ENCODE results near the gene ARHGEF12.

Gene ARHGEF12

GRCh38 chr11:120342678-120343077 lies 6.5 kb downstream of the ARHGEF12 start:
- DNase-seq (ENCODE audit: low spot score) = no peak
- Histone ChIP-seq H3K27me3 (ENCODE audit: insufficient read depth, poor library complexity, severe bottlenecking) (no peaks in the 10 kb centered on the region), H3K4me1 (ENCODE audit: insufficient read depth, poor library complexity, severe bottlenecking) (peaks cover 55% of the 10 kb centered on the region), H3K36me3 (ENCODE audit: low read depth) (no peaks in the 10 kb centered on the region; the same call in 1 of the 2 replicates), H3K9me3 (ENCODE audit: severe bottlenecking) (no peaks in the 10 kb centered on the region), H3K4me3 (ENCODE audit: severe bottlenecking) (no peak overlapping the region), H3K27ac (ENCODE audit: poor library complexity, severe bottlenecking) (peak overlapping the region; percentile 81)
- no peak for TF ChIP-seq CTCF (IDR thresholded peaks at IDR 0.05; ENCODE audit: poor library complexity, severe bottlenecking)
- no peak for ATAC-seq (ENCODE audit: low read depth)

GRCh38 chr11:120343429-120343828 lies 7.2 kb downstream of the ARHGEF12 start:
- H3K9me3 ChIP-seq (ENCODE audit: severe bottlenecking) = no peaks in the 10 kb centered on the region
- H3K4me3 ChIP-seq (ENCODE audit: severe bottlenecking) = no peak overlapping the region
- no peaks in the 10 kb centered on the region; the same call in 1 of the 2 replicates for H3K36me3 ChIP-seq (ENCODE audit: low read depth)
- peaks cover 54% of the 10 kb centered on the region for H3K4me1 ChIP-seq (ENCODE audit: insufficient read depth, poor library complexity, severe bottlenecking)
- DNase-seq (ENCODE audit: low spot score) (no peak), ATAC-seq (ENCODE audit: low read depth) (no peak)
- H3K27ac ChIP-seq (ENCODE audit: poor library complexity, severe bottlenecking) = no peak overlapping the region
- no peaks in the 10 kb centered on the region for H3K27me3 ChIP-seq (ENCODE audit: insufficient read depth, poor library complexity, severe bottlenecking)
- no peak for TF ChIP-seq CTCF (IDR thresholded peaks at IDR 0.05; ENCODE audit: poor library complexity, severe bottlenecking)

DNA sequence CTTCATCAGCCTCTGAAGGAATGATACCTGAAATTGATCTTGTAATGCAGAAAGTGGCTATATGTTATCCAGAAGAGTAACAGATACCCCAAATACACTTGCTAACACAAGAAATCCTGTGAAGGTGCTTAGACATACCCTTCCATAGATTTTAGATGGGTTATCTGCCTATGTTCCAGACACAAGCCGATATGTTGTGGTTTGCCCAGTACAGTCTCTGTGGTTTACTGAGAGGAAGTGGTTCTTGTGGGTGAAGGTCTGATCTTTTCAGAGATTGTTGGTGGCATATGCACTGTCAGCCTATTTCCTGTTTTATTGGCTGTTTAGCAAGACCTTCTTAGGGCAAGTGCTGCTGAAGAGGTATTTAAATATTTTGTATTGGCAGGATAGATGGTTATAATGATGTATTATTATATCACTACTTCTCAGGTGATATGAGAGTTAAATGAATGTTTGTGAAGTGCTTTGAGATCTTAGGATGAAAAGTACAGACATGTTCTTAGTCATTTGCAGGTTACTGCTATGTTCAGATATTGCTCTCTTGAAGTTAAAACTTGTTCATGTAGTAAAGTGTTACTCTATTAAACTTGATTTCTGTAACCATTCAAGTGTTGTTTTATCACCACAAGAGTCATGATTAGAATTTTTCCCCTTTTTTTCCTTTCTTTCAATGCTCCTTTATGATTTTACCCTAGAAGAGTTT lies 8.2 kb downstream of the ARHGEF12 start:
- Histone ChIP-seq H3K36me3 (ENCODE audit: low read depth) (no peaks in the 10 kb centered on the region; the same call in 1 of the 2 replicates), H3K27me3 (ENCODE audit: insufficient read depth, poor library complexity, severe bottlenecking) (no peaks in the 10 kb centered on the region), H3K4me1 (ENCODE audit: insufficient read depth, poor library complexity, severe bottlenecking) (peaks cover 50% of the 10 kb centered on the region), H3K4me3 (ENCODE audit: severe bottlenecking) (no peak overlapping the region), H3K9me3 (ENCODE audit: severe bottlenecking) (no peaks in the 10 kb centered on the region), H3K27ac (ENCODE audit: poor library complexity, severe bottlenecking) (peak overlapping the region; percentile 48)
- TF ChIP-seq CTCF (IDR thresholded peaks at IDR 0.05; ENCODE audit: poor library complexity, severe bottlenecking) = no peak
- DNase-seq (ENCODE audit: low spot score) = no peak
- peak; percentile 70 for ATAC-seq (ENCODE audit: low read depth)

GRCh38 chr11:120346233-120346632 lies 10.0 kb downstream of the ARHGEF12 start:
- TF ChIP-seq CTCF (IDR thresholded peaks at IDR 0.05; ENCODE audit: poor library complexity, severe bottlenecking) = no peak
- Histone ChIP-seq H3K27ac (ENCODE audit: poor library complexity, severe bottlenecking) (no peak overlapping the region), H3K27me3 (ENCODE audit: insufficient read depth, poor library complexity, severe bottlenecking) (no peaks in the 10 kb centered on the region), H3K4me1 (ENCODE audit: insufficient read depth, poor library complexity, severe bottlenecking) (peaks cover 33% of the 10 kb centered on the region), H3K4me3 (ENCODE audit: severe bottlenecking) (no peak overlapping the region), H3K36me3 (ENCODE audit: low read depth) (no peaks in the 10 kb centered on the region; the same call in 1 of the 2 replicates), H3K9me3 (ENCODE audit: severe bottlenecking) (no peaks in the 10 kb centered on the region)
- no peak for DNase-seq (ENCODE audit: low spot score)
- no peak for ATAC-seq (ENCODE audit: low read depth)

DNA sequence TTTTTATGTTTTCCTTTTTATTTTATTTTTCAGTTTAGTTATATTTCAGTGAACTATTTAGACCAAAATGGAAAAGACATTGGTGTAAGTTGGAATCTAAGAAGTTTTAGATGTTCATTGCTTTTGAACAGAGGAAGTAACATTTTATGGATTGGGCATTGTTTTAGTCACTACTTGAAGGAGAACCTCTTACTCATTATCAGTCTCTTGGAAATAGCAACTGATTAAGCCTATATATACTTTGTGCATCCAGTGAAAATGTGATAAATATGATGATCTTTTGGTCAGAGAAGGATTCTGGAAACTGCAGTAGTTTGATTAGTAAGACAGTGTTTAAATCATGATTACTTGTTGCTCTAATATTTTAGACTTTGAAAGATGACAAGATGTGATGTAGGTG lies 14.4 kb downstream of the ARHGEF12 start:
- Histone ChIP-seq H3K27me3 (ENCODE audit: insufficient read depth, poor library complexity, severe bottlenecking) (no peaks in the 10 kb centered on the region), H3K36me3 (ENCODE audit: low read depth) (no peaks in the 10 kb centered on the region), H3K27ac (ENCODE audit: poor library complexity, severe bottlenecking) (no peak overlapping the region), H3K4me1 (ENCODE audit: insufficient read depth, poor library complexity, severe bottlenecking) (no peaks in the 10 kb centered on the region), H3K4me3 (ENCODE audit: severe bottlenecking) (no peak overlapping the region), H3K9me3 (ENCODE audit: severe bottlenecking) (no peaks in the 10 kb centered on the region)
- DNase-seq (ENCODE audit: low spot score) (no peak), ATAC-seq (ENCODE audit: low read depth) (no peak)
- TF ChIP-seq CTCF (IDR thresholded peaks at IDR 0.05; ENCODE audit: poor library complexity, severe bottlenecking) = no peak

Data from RWPE2 (cell line).